GM19372 (cell line): ENCODE results near the gene UBXN6.

Source experiments
- ATAC-seq: cut with Tn5 transposase; IDR thresholded peaks from one replicate; pipeline ENCODE4 v1.9.1; 2021; ENCODE audit warnings: mild to moderate bottlenecking, low read depth, moderate library complexity; ENCODE audit not compliant: unreplicated experiment

Gene UBXN6, protein sequence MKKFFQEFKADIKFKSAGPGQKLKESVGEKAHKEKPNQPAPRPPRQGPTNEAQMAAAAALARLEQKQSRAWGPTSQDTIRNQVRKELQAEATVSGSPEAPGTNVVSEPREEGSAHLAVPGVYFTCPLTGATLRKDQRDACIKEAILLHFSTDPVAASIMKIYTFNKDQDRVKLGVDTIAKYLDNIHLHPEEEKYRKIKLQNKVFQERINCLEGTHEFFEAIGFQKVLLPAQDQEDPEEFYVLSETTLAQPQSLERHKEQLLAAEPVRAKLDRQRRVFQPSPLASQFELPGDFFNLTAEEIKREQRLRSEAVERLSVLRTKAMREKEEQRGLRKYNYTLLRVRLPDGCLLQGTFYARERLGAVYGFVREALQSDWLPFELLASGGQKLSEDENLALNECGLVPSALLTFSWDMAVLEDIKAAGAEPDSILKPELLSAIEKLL

DNA sequence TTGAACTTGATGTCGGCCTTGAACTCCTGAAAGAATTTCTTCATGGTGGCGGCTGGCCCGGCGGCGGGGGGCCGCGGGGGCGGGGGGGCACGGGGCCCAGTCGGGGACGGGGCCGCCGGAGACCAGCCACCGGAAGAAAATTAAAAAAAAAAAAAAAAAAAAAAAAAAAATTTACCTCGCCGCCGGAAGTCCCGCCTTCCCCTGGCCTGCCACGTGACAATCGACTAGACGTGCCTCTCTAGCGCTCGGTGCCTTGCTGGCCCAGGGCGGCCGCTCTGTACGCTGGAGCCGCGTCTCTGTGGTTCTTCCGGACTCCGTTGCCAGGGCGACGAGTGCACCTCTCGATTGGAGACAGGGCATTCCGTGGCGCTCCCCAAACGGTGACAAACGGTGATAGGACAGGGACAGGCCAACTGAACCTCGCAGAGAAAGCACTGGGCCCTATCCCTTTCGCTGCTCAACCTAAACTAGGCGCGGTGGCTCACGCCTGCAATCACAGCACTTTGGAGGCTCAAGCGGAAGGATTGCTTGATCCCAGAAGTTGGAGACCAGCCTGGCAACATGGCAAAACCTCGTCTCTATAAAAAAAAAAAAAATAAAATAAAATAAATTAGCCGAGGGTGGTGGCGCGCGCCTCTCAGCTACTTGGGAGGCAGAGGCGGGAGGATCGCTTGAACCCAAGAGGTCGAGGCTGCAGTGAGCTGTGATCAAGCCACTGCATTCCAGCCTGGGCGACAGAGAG, at the start of gene UBXN6:
Gene UBXN6 (minus strand): TSS at position 141 of the 742 bp plus-strand sequence. CDS start 97 bp downstream, at position 44.
- ATAC-seq = peak; percentile 93

DNA sequence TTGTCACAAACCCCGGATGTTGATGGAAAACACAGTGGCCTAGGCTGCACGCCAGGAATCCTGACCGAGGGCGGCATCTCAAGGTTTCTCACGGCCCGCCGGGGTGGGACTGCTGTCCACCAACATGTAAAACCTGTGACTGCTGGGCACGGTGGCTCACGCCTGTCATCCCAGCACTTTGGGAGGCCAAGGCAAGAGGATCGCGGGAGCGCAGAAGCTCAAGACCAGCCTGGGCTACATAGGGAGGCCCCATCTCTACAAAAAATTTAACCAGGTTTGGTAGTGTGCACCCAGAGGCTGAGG, 49.5 kb upstream of the UBXN6 start:
- ATAC-seq = no peak

DNA sequence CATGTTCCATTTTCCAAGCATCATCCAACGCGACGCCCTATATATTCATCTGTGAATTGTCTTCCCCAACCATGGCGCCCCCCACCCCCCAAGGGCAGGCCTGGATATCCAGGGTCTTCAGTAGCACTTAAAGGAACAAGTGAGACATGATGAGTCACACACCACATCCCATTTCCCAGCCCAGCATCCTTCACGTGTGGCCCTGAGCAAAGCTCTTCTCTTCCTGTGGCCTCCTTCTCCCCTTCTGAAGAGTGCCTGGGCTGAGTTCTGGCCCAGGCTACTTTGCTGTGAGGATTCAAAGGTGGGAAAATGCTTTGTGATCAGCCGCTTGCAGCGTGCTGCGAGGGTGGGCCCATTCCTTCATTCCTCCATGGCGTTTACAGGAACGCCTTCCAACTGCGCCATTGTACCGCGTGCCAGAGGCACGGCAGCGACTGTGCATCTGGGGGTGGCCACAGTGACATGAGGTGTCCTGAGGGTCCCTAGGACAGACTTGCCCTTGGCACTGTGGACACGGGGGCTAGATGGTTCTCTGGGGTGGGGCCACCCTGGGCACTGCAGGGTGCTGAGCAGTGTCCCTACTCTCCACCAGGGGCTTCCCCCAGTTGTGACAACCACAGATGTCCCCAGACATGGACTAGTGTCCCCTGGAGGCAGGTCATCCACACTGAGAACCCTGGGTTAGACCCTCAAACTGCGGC, 49.0 kb upstream of the UBXN6 start:
- ATAC-seq = no peak

DNA sequence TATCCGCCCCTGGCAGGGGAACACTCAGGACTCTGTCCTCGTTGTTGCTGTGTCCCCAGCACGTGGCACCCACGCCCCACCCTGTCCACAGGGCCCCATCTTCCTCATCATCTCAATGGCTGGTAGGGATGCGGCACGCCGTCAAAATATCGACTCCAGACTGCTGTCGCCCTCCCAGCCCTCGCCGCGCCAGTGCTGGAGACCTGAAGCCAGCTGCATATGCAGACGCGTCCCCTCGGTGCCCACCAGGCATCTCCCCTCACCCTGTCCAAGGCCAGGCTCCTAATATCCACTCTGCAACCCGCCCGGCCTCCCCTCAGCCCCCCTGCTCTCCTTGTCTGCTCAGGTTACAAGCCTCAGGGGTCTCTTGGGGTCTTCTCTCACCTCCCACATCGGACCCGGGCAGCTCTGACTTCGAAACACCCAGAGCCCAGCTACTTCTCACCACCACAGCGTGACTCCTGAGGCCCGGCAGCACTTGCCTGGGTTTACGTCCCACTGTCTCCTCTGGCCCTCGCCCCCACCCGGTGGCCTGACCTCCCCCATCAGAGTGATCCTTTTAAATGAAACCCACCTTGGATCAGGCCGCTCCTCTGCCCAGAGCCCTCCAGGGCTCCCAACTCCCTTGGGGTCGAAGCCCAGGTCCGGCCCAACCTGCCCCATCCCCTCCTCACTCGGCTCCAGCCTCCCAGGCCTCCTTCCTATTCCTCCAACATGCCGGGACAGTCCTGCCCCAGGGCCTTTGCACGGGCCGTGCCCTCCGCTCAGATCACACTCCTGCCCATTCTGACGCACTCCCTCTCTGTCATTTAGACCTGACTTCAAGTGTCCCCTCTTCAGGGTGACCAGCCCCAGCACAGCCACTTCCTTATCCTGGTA, 48.2 kb upstream of the UBXN6 start:
- ATAC-seq = no peak

DNA sequence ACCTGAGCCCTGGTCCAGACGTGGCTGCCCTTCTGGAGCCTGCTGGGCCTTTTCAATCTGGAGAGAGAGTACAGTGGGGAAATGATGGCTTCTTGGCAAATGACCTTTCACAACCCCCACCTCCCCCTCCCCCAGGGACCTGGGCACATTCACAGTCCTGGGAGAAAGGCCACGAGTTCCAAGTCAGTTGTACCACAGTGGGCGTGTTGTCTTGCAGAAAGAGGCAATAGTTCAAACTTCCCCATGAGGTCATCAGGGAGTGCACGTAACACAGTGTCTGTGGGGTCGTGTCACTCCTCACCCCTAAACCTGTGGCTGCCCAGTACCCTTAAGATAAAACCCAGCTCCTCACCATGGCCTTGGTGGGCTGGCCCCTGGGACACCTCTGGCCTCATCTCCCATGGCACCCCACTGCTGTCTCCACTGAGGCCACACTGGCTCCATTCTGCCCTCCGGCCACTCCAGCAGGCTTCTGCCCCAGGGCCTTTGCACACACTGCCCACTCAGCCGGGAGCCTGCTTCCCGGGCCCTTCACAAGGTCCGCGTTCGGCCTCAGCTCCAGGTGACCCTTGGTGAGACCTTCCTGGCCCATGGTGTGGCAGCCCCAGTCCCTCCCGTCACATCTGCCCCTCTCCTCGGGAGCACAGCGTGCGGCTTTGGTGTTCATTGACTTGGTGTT, 47.4 kb upstream of the UBXN6 start:
- ATAC-seq = no peak

DNA sequence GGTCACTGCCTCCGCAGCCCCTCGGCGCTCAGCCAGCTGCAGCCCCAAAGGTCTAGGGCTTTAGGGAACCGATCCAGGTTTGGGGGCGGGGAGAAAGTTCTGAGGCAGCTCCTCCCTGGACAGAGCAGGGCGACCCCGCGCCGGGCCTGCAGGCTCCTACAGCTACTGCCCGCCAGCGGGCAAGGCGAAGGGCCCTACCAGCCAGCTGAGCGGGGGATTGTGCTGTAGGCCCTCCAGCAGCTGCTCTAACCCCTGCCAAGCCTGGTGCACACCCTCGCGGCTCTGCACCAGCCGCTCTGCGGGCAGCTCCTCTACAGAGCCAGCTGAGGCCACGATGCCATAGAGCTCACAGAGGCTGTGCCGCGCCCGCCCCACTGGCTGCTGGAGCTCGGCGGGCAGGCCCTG, 46.7 kb upstream of the UBXN6 start:
- ATAC-seq = no peak

DNA sequence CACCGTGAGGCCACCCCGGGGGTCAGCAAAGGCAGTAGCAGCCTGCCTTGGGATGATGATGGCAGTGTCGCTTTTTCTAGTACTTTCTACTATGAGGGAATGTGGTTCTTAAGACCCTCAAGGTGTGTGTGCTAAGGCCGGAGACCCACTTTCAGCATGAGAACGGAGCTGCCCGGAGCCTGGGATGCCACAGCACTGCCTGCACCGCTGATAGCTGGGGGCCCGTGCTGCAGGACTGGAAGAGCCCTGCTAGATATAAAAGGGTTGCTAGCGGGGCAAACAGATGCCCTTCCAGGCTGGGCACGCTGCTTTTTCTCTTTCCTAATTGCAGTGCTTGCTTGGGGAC, 46.2 kb upstream of the UBXN6 start:
- no peak for ATAC-seq

DNA sequence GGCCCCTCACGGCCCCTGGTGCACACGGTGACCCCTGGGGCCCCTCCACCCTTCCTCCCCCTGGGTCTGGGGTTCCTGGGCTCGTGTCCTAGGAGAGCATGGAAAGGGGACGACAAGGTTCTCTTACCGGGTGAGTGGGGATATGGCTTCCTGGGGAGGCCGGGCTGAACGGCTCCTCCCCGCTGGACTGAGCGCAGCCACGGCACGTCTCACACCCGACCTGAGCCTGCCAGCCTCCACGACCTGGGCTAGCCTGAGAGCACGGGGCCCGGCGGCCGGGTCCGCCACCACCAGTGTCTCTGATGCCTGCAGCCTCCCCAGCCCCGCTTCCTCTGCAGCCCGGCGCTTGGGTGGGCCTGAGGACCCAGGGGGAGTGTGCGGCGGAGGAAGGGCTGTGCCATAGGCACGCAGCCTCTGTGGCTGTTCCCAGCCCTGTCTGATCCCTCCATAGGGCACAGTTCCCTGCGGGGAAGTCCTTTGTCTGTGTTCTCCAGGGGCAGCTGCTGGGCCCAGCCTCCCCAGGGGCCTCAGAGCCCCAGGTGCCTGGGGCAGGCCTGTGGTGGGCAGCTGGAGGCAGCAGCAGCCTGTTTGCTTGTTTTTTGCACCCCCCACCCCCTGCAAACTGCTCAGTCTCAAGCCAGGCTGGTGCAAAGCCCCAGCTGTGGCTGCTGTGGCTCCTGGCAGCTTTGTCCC, 45.7 kb upstream of the UBXN6 start:
- no peak for ATAC-seq

DNA sequence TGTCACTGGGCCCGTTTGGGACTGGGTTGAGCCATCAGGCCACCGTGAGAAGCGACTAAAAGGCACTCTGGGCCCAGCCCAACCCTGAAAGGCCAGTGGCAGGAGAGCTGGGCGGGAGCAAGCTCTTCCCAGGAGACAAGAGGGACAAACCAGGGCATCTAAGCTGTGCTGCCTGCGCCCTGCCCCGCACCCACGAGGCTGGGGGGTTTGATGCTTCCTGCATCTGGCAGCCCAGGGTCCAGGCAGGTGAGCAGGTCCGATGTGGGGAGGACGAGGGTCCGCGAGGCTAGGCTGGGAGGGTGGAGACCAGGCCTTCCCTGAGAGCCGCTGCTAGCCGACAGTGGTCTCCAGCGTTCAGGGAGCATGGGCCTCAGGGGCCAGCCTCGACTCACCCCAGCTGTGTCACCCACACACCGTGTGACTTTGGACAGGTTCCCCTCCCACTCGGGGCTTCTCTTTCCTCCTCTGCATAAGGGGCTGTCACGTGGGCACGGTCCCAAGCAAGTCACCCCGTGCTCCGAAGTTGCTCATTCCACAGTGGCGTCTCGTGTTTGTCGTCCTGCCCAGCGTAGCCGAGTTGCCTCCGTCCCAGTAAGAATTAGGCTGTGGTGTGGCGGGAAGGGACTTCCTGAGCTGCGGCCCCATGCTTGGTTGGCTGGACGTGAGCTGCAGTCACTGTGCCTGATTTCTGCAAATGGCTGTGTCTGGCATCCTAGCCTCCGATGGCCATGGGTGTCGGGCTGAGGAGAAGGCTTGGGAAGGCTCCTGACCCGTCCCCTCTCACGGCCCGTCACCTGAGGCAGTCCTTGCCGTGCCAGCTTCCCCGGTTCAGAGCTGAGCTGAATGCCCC, 44.9 kb upstream of the UBXN6 start:
- no peak for ATAC-seq

DNA sequence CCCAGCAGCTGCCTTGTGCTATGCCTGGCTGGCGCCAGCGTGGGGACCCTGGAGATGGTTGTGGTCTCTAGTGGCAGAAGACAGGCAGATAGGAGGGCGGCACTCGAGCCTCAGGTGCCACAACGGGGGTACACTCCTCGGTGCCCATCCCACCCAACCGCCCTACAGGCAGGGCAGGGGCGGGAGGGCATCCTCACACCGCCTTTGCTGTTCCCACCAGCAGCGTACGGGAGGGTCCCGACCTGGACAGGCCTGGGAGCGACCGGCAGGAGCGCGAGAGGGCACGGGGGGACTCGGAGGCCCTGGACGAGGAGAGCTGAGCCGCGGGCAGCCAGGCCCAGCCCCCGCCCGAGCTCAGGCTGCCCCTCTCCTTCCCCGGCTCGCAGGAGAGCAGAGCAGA, 44.1 kb upstream of the UBXN6 start:
- no peak for ATAC-seq

DNA sequence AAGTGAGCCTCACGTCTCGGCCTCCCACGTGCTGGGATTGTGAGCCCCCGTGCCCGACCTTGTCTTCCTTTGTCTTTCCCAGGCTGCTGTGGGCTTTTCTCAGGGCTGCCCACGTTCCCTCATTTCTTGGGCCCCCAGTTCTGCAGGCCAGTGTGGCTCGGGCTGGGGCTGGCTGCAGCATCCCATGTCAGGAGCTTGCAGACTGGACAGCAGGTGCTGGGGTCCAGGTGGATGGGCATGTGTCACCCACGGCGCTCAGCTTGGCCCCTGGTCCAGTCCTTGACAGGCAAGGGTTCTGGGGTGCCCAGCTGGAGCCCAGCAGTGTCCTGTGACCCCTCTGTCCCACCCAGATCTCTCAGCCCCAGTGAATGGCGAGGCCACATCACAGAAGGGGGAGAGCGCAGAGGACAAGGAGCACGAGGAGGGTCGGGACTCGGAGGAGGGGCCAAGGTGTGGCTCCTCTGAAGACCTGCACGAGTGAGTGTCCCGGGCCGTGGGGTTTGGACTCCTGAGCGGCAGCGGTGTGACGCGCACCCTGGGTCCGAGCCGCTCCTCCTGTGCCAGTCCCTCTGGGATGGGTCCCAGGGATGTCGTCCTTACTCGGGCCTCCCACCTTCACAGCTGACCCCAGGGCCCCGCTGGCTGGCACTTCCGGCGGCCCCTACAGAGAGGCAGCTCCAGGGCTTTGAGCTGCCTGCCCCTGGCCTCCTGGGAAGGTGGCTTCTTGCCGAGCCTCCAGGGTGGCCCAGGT, 43.4 kb upstream of the UBXN6 start:
- ATAC-seq = no peak

DNA sequence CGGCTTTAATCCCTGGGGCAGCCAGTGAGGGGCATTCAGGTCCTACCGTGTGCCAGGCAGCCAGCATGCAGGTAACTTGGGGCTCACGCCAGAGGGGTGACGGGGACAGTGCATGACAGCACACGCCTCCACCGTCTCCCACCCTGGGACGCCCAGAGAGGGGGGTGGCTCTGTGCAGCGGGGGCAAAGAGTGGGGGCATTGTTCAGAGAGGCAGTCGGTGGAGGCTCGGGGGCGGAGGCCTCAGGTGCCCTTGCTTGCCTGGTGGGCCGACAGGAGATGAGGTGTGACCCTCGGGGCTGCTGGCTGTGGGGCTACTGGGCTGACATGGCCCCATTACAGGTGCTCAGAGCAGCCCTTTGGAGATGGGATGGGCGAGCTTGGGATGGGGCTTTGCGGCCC, 42.3 kb upstream of the UBXN6 start:
- no peak for ATAC-seq

DNA sequence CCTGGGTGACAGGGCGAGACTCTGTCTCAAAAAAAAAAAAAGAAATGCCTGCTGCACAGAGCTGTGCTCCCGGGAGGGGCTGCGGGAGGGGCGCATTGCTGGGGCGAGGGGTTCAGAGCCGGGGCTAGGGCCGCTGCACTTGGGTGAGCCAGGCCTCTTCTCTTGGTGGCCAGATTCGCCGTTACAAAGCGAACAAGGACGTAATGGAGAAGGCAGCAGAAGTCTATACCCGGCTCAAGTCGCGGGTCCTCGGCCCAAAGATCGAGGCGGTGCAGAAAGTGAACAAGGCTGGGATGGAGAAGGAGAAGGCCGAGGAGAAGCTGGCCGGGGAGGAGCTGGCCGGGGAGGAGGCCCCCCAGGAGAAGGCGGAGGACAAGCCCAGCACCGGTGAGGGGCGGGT, 41.7 kb upstream of the UBXN6 start:
- no peak for ATAC-seq

DNA sequence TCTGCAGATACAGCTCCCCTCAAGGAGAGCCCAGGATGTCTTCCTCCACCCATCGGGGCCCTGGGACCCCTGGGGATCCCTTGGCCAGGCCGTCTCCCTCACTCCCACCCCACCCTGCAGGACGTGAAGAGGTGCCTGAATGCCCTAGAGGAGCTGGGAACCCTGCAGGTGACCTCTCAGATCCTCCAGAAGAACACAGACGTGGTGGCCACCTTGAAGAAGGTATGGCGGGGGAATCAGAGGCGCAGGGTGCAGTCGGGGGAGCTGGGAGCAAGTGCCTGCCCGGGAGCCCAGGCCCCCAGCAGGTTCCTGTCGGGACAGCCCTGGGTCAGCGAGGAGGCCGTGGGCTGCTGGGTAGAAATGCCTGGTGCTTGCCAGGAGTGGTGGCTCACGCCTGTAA, 41.1 kb upstream of the UBXN6 start:
- no peak for ATAC-seq

DNA sequence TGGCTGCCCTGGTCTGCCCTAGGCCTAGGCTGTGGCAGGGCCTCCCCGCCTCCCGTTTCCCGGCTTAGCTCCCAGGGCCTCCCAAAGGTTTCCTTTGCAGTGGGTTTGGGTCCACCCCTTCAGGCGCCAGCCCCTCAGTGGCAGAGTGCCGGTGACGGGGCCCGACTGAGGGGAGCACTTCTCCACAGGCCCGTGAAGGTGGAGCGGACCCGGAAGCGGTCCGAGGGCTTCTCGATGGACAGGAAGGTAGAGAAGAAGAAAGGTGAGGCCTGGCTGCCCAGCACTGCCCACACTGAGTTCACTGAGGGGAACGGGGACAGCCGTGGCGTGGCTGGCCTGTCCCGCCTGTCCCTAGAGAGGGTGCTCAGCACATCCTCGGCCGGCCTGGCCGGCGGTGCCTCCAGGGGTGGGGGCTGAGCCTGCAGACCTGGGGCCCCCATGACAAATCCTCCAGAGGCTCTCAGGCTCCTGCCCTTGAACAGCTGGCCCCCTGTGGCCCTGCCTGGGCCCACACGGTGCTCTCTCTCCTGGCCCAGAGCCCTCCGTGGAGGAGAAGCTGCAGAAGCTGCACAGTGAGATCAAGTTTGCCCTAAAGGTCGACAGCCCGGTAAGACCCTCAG, 40.3 kb upstream of the UBXN6 start:
- ATAC-seq = no peak

DNA sequence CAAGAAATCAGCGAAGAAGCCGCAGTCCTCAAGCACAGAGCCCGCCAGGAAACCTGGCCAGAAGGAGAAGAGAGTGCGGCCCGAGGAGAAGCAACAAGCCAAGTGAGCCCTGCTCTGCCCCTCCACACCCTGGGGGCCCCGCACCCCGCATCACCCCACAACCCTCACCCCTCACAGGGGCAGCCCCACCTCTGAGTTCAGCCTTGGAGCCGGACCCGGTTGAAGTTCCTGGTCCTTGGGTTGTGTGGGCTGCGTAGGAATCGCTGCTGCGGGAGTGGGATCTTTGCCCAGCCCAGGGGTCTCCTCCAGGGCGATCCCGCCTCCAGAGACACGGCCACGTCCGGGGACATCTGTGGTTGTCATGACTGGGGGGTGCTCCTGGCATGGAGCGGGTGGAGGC, 38.7 kb upstream of the UBXN6 start:
- no peak for ATAC-seq

DNA sequence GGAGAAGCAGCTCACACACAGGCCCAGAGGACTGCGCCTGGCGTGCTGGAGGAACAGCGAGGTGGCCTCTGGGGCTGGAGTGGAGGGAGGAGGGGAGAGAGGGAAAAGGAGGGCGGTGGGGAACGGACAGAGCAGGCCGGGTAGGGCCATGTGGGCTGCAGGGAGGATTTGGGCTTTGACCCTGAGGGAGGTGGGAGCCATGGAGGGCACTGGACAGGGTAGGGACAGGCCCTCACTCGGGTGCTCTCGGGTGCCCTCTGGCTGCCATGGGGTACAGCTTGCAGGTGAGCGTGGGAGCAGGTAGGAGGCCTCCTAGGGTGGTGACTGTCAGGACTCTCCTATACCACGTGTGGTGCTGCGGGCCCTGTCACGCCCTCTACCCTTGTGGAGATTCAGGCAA, 37.9 kb upstream of the UBXN6 start:
- no peak for ATAC-seq

DNA sequence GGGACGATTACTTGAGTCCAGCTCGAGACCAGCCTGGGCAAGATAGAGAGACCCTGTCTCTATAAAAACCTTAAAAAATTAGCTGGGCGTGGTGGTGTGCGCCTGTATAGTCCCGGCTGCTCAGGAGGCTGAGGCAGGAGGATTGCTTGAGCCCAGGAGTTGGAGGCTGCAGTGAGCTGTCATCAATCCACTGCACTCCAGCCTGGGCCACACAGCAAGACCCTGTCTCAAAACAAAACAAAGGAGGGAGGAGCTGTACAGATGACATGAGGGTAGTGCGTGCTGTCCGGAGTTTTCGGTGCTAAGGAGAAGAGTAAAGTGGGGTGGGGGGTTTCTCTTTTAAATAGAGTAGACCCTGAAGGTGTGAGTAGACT, 37.1 kb upstream of the UBXN6 start:
- no peak for ATAC-seq
